WI38 (cell line): ENCODE results near the gene NFX1.

Source experiments
- H3K4me3 ChIP-seq: 2 replicates; pipeline ENCODE4 v1.5.1; 2011; ENCODE audit warnings: low read depth, mild to moderate bottlenecking, control low read depth, low read length
- CTCF ChIP-seq: IDR thresholded peaks from 2 replicates; pipeline ENCODE4 v1.5.1; 2012; ENCODE audit warnings: low read depth, mild to moderate bottlenecking, control low read depth, low read length

NFX1 gene

GRCh38 chr9:33249087-33249658, 41.1 kb upstream of the NFX1 start:
- no peak for TF ChIP-seq CTCF
- no peak overlapping the region for H3K4me3 ChIP-seq

- TF ChIP-seq CTCF: no peak
- no peak overlapping the region for H3K4me3 ChIP-seq
Measured at GRCh38 chr9:33249983-33250382, 40.3 kb upstream of the NFX1 start.

GRCh38 chr9:33250458-33250995, 39.8 kb upstream of the NFX1 start:
- no peak for TF ChIP-seq CTCF
- H3K4me3 ChIP-seq: no peak overlapping the region

GRCh38 chr9:33254211-33254610, 36.1 kb upstream of the NFX1 start:
- no peak overlapping the region for H3K4me3 ChIP-seq
- no peak for TF ChIP-seq CTCF

GRCh38 chr9:33255014-33255413, 35.3 kb upstream of the NFX1 start:
- no peak for TF ChIP-seq CTCF

GRCh38 chr9:33255471-33255870, 34.8 kb upstream of the NFX1 start:
- no peak overlapping the region for H3K4me3 ChIP-seq
- no peak for TF ChIP-seq CTCF

More at GRCh38 chr9:33255014-33255413, 35.3 kb upstream of the NFX1 start:
- H3K4me3 ChIP-seq: no peak overlapping the region

GRCh38 chr9:33256236-33256635, 34.1 kb upstream of the NFX1 start:
- no peak overlapping the region for H3K4me3 ChIP-seq
- TF ChIP-seq CTCF: no peak
